Hepatocyte (in vitro differentiated cells): Measurements from ENCODE around the gene SMIM35.

Experiments used
- CTCF ChIP-seq: fragments of 200-600 bp; sonication (generic); IDR thresholded peaks from 2 replicates; pipeline ENCODE4 v1.5.1; 2016; ENCODE audit warnings: antibody characterized with exemption, mild to moderate bottlenecking; ENCODE audit not compliant: poor library complexity
- EZH2 ChIP-seq: fragments of 200-600 bp; sonication (generic); IDR thresholded peaks from 2 replicates; pipeline ENCODE4 v1.6.1; 2016; ENCODE audit warnings: antibody characterized with exemption, mild to moderate bottlenecking, borderline replicate concordance
- EZH2phosphoT487 ChIP-seq: fragments of 200-600 bp; sonication (generic); IDR thresholded peaks from one replicate; pipeline ENCODE4 v1.6.1; 2018; ENCODE audit warnings: antibody characterized with exemption, mild to moderate bottlenecking, low read depth, moderate library complexity; ENCODE audit not compliant: unreplicated experiment, severe bottlenecking

GRCh38 chr11:118090545-118091162 lies 3.9 kb upstream of the SMIM35 start:
- no peak for TF ChIP-seq CTCF
- no peak for TF ChIP-seq EZH2
- no peak for TF ChIP-seq EZH2phosphoT487
